Fibroblast of mammary gland (primary cell): ENCODE results near the gene TMPRSS11F.

Experiments used
- DNase-seq: peaks from one replicate; pipeline ENCODE4 v3.0.0-alpha.2; 2010; ENCODE audit warnings: low read depth
- H3K4me3 ChIP-seq: 2 replicates; pipeline ENCODE4 v1.5.1; 2011; ENCODE audit warnings: low read depth, mild to moderate bottlenecking, low read length, moderate library complexity; ENCODE audit not compliant: control insufficient read depth
- TF ChIP-seq, protein P1 (sequence below): conservative IDR thresholded peaks from 2 replicates; pipeline ENCODE4 v1.5.1; 2011; ENCODE audit warnings: low read depth, low read length, inconsistent platforms; ENCODE audit not compliant: control insufficient read depth, insufficient read depth

The TMPRSS11F gene

GRCh38 chr4:68141852-68142251 lies 12.2 kb upstream of the TMPRSS11F start:
- DNase-seq: no peak
- no peak overlapping the region for H3K4me3 ChIP-seq
- TF ChIP-seq, protein P1, sequence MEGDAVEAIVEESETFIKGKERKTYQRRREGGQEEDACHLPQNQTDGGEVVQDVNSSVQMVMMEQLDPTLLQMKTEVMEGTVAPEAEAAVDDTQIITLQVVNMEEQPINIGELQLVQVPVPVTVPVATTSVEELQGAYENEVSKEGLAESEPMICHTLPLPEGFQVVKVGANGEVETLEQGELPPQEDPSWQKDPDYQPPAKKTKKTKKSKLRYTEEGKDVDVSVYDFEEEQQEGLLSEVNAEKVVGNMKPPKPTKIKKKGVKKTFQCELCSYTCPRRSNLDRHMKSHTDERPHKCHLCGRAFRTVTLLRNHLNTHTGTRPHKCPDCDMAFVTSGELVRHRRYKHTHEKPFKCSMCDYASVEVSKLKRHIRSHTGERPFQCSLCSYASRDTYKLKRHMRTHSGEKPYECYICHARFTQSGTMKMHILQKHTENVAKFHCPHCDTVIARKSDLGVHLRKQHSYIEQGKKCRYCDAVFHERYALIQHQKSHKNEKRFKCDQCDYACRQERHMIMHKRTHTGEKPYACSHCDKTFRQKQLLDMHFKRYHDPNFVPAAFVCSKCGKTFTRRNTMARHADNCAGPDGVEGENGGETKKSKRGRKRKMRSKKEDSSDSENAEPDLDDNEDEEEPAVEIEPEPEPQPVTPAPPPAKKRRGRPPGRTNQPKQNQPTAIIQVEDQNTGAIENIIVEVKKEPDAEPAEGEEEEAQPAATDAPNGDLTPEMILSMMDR: no peak

- no peak overlapping the region for H3K4me3 ChIP-seq
- TF ChIP-seq, protein P1: no peak
- no peak for DNase-seq
Observed at GRCh38 chr4:68132342-68132741, 2.7 kb upstream of the TMPRSS11F start.

- TF ChIP-seq, protein P1: no peak
- H3K4me3 ChIP-seq: no peak overlapping the region
- DNase-seq: no peak
Observed at GRCh38 chr4:68124262-68124661, 5.4 kb downstream of the TMPRSS11F start.

GRCh38 chr4:68123525-68123924 lies 6.1 kb downstream of the TMPRSS11F start:
- DNase-seq: no peak
- TF ChIP-seq, protein P1: no peak
- no peak overlapping the region for H3K4me3 ChIP-seq

DNA sequence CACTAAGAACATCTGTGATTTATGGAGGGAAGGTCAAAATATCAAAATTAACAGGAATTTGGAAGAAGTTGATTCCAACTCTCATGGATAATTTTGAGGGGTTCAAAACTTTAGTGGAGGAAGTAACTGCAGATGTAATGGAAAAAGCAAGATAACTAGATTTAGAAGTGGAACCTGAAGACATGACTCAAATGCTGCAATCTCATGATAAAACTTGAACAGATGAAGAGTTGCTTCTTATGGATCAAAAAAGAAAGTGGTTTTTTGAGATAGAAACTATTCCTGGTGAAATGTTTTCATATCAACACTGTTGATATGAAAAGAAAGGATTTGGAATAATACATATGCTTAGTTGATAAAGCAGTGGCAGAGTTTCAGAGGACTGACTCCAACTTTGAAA lies 9.7 kb downstream of the TMPRSS11F start:
- DNase-seq: no peak
- H3K4me3 ChIP-seq: no peak overlapping the region
- TF ChIP-seq, protein P1: no peak

GRCh38 chr4:68110441-68110840 lies 19.2 kb downstream of the TMPRSS11F start:
- no peak overlapping the region for H3K4me3 ChIP-seq
- DNase-seq: no peak
- TF ChIP-seq, protein P1: no peak

GRCh38 chr4:68109868-68110267 lies 19.8 kb downstream of the TMPRSS11F start:
- H3K4me3 ChIP-seq: no peak overlapping the region
- TF ChIP-seq, protein P1: no peak
- DNase-seq: no peak
